M059J (cell line): ENCODE results near the gene ANO2. TPM values are rescaled to one million over a fixed set of nuclear protein-coding genes. Genes with fewer than 3 reads are reported as not detected.

Experiments
- DNase-seq: peaks from one replicate; pipeline ENCODE4 v3.0.0-alpha.2; 2012; ENCODE audit warnings: low read depth
- total RNA-seq: library from RNA; depleted of rRNA; stranded (reverse); fragments of >200 nt; shearing (Covaris generic); gene quantifications from 2 replicates; pipeline ENCODE4 v1.2.3, GENCODE V29; 2014; rRNA removed

Gene ANO2
- total RNA-seq, 1 experiment from 2014 or later = 0.86 TPM

GRCh38 chr12:5516371-5517241 is 428.5 kb downstream of the ANO2 start:
- DNase-seq = no peak

- no peak for DNase-seq
Observed at GRCh38 chr12:5515458-5515857, 429.6 kb downstream of the ANO2 start.

GRCh38 chr12:5514545-5514944 is 430.5 kb downstream of the ANO2 start:
- no peak for DNase-seq

GRCh38 chr12:5514016-5514415 is 431.0 kb downstream of the ANO2 start:
- no peak for DNase-seq

GRCh38 chr12:5513406-5513805 is 431.7 kb downstream of the ANO2 start:
- DNase-seq = no peak

Other genes with a start within 250 kb of the ANO2 start
- gene VWF, start 179.4 kb upstream of the ANO2 start, total RNA-seq = 0.05 TPM in 1 of 2 replicates, not detected in the other